GM23338 (cell line): ENCODE results near the gene ANTXR1. TPM values are rescaled to one million over a fixed set of nuclear protein-coding genes. Genes with fewer than 3 reads are reported as not detected.

Experiments used
- ATAC-seq: fragments of 200-7000 bp; cut with Tn5 transposase; 3 replicates; pipeline ENCODE4 v1.9.1; 2020
- DNase-seq: peaks from one replicate; pipeline ENCODE4 v3.0.0-alpha.2; 2015; ENCODE audit warnings: low spot score
- H2AFZ ChIP-seq: fragments of 200-600 bp; sonication (generic); 2 replicates; pipeline ENCODE4 v1.8.0; 2016; ENCODE audit warnings: antibody characterized with exemption, mild to moderate bottlenecking, moderate library complexity
- H3F3A ChIP-seq: fragments of 200-600 bp; sonication (generic); replicated peaks from 2 replicates; pipeline ENCODE4 v1.8.0; 2017; ENCODE audit warnings: antibody characterized with exemption, mixed run types, low read depth
- H3K27ac ChIP-seq: fragments of 200-600 bp; sonication (generic); 2 replicates; pipeline ENCODE4 v1.6.1; 2016; ENCODE audit warnings: low read depth
- H3K27me3 ChIP-seq: fragments of 200-600 bp; sonication (generic); 2 replicates; pipeline ENCODE4 v1.8.0; 2016; ENCODE audit warnings: mild to moderate bottlenecking, mixed run types, moderate library complexity; ENCODE audit not compliant: insufficient read depth
- H3K36me3 ChIP-seq: fragments of 200-600 bp; sonication (generic); 2 replicates; pipeline ENCODE4 v1.8.0; 2016; ENCODE audit warnings: mild to moderate bottlenecking; ENCODE audit not compliant: insufficient read depth
- H3K4me1 ChIP-seq: fragments of 200-600 bp; sonication (generic); 2 replicates; pipeline ENCODE4 v1.8.0; 2016; ENCODE audit warnings: mild to moderate bottlenecking, moderate library complexity; ENCODE audit not compliant: insufficient read depth
- H3K4me2 ChIP-seq: fragments of 200-600 bp; sonication (generic); 2 replicates; pipeline ENCODE4 v1.7.1; 2017; ENCODE audit warnings: mixed run types
- H3K4me3 ChIP-seq: fragments of 200-600 bp; sonication (generic); 2 replicates; pipeline ENCODE4 v1.6.1; 2016; ENCODE audit warnings: mixed run types
- H3K79me2 ChIP-seq: fragments of 200-600 bp; sonication (generic); replicated peaks from 2 replicates; pipeline ENCODE4 v1.8.0; 2017; ENCODE audit warnings: mild to moderate bottlenecking; ENCODE audit not compliant: insufficient read depth
- H3K9me2 ChIP-seq: fragments of 200-600 bp; sonication (generic); 2 replicates; pipeline ENCODE4 v1.8.0; 2017; ENCODE audit not compliant: insufficient read depth
- H4K20me1 ChIP-seq: fragments of 200-600 bp; sonication (generic); replicated peaks from 2 replicates; pipeline ENCODE4 v1.8.0; 2017; ENCODE audit warnings: mild to moderate bottlenecking; ENCODE audit not compliant: insufficient read depth
- H3K27ac Mint-ChIP-seq: 2 replicates; pipeline ENCODE4 v1.8.0; 2020; ENCODE audit warnings: inconsistent platforms, mild to moderate bottlenecking, moderate library complexity, mixed read lengths
- H3K27me3 Mint-ChIP-seq: 3 replicates; pipeline ENCODE4 v1.8.0; 2022; ENCODE audit warnings: low read depth, mild to moderate bottlenecking, moderate library complexity, mixed read lengths, inconsistent platforms; ENCODE audit not compliant: insufficient read depth, poor library complexity
- H3K36me3 Mint-ChIP-seq: 3 replicates; pipeline ENCODE4 v1.8.0; 2021; ENCODE audit warnings: low read depth, mild to moderate bottlenecking, inconsistent platforms, moderate library complexity, mixed read lengths
- H3K4me1 Mint-ChIP-seq: 3 replicates; pipeline ENCODE4 v1.8.0; 2020; ENCODE audit warnings: mild to moderate bottlenecking, inconsistent platforms, mixed read lengths
- H3K4me3 Mint-ChIP-seq: 3 replicates; pipeline ENCODE4 v1.8.0; 2021; ENCODE audit warnings: moderate library complexity, mild to moderate bottlenecking, inconsistent platforms, mixed read lengths
- H3K9me3 Mint-ChIP-seq: 3 replicates; pipeline ENCODE4 v1.8.0; 2020; ENCODE audit warnings: moderate library complexity, mild to moderate bottlenecking, inconsistent platforms, mixed read lengths
- CREB1 ChIP-seq: fragments of 250-450 bp; sonication (Bioruptor Pico); IDR thresholded peaks from 2 replicates; pipeline ENCODE4 v1.5.0; 2020; ENCODE audit warnings: low read depth, mild to moderate bottlenecking, moderate library complexity
- CTCF ChIP-seq, 2 experiments: fragments of 200-600 bp in 1 of 2; sonication (generic) in 1 of 2; conservative IDR thresholded peaks; 2 replicates each; pipeline versions ENCODE4 v1.5.1 to v1.6.1; 2016 to 2017; ENCODE audit warnings: antibody characterized with exemption in 2 of 2, low read depth in 2 of 2, mild to moderate bottlenecking in 2 of 2, moderate library complexity in 1 of 2
- ETS1 ChIP-seq: IDR thresholded peaks from 2 replicates; pipeline ENCODE4 v1.6.1; 2016; ENCODE audit warnings: antibody characterized with exemption
- EZH2 ChIP-seq: fragments of 200-600 bp; sonication (generic); IDR thresholded peaks from one replicate; pipeline ENCODE4 v1.8.0; 2017; ENCODE audit warnings: antibody characterized with exemption, mild to moderate bottlenecking, low read depth; ENCODE audit not compliant: unreplicated experiment
- EZH2phosphoT487 ChIP-seq: fragments of 200-600 bp; sonication (generic); IDR thresholded peaks from one replicate; pipeline ENCODE4 v1.8.1; 2018; ENCODE audit warnings: antibody characterized with exemption; ENCODE audit not compliant: unreplicated experiment
- JUNB ChIP-seq: IDR thresholded peaks from one replicate; pipeline ENCODE4 v1.6.1; 2016; ENCODE audit warnings: antibody characterized with exemption; ENCODE audit not compliant: unreplicated experiment
- NANOG ChIP-seq: IDR thresholded peaks from 2 replicates; pipeline ENCODE4 v1.6.1; 2016; ENCODE audit warnings: antibody characterized with exemption, borderline replicate concordance
- POLR2AphosphoS5 ChIP-seq: IDR thresholded peaks from 2 replicates; pipeline ENCODE4 v1.6.1; 2016; ENCODE audit warnings: antibody characterized with exemption, low read depth
- STAT1 ChIP-seq: IDR thresholded peaks from one replicate; pipeline ENCODE4 v1.6.1; 2016; ENCODE audit warnings: antibody characterized with exemption; ENCODE audit not compliant: unreplicated experiment
- ZNF114 ChIP-seq: fragments of 250-450 bp; sonication (Bioruptor Pico); IDR thresholded peaks from 2 replicates; pipeline ENCODE4 v1.5.0; 2020; ENCODE audit warnings: mild to moderate bottlenecking, moderate library complexity
- ZNF331 ChIP-seq: fragments of 250-450 bp; sonication (Bioruptor Pico); IDR thresholded peaks from 2 replicates; pipeline ENCODE4 v1.5.0; 2020; ENCODE audit warnings: low read depth, mild to moderate bottlenecking, moderate library complexity
- ZNF462 ChIP-seq: fragments of 250-450 bp; sonication (Bioruptor Pico); IDR thresholded peaks from 2 replicates; pipeline ENCODE4 v1.5.0; 2020; ENCODE audit warnings: mild to moderate bottlenecking, moderate library complexity
- polyA plus RNA-seq: library from polyadenylated mRNA; unstranded; fragments of >200 nt; fragmentation: Nextera tagmentation; extraction: Ambion mirVana; gene quantifications from 2 replicates; pipeline ENCODE4 v1.2.1, GENCODE V29; 2016
- total RNA-seq: library from RNA; depleted of rRNA; stranded (reverse); fragments of >200 nt; shearing (Covaris generic); gene quantifications from 2 replicates; pipeline ENCODE4 v1.2.3, GENCODE V29; 2014
- TF ChIP-seq, protein P1 (sequence below): IDR thresholded peaks from one replicate; pipeline ENCODE4 v1.6.1; 2018; ENCODE audit warnings: antibody characterized with exemption; ENCODE audit not compliant: unreplicated experiment

The ANTXR1 gene
- total and polyA plus RNA-seq, 2 experiments from 2014 or later, result 16.1 to 23.1 TPM

DNA sequence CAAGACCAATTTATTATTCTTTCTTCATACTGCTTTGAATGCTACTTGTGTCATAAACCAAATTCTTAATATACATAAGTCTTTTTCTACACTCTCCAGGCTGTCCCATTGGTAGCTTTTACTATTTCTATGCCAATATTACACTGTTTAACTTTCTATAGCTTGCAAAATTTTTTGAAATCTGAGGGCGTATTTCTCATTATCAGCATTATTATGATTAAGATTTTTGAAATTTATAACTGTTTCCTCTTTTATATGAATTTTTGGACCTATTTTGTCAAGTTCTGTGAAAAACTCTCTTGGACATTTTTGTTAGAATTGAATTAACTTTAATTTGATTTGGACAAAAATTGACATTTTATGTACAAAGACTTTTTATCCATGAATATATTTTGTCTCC, 275.4 kb downstream of the ANTXR1 start:
- TF ChIP-seq CTCF (conservative IDR thresholded peaks at IDR 0.05; ENCODE audit: low read depth in 2 of 2), result no peak
- TF ChIP-seq EZH2, result no peak
- TF ChIP-seq POLR2AphosphoS5, result no peak
- TF ChIP-seq ZNF462 (CRISPR knock-in tag), result no peak
- TF ChIP-seq STAT1, result no peak
- no peak for TF ChIP-seq JUNB
- no peak for TF ChIP-seq ZNF331 (CRISPR knock-in tag)
- no peak for TF ChIP-seq CREB1 (CRISPR knock-in tag)
- no peak for TF ChIP-seq ETS1
- TF ChIP-seq, protein P1, sequence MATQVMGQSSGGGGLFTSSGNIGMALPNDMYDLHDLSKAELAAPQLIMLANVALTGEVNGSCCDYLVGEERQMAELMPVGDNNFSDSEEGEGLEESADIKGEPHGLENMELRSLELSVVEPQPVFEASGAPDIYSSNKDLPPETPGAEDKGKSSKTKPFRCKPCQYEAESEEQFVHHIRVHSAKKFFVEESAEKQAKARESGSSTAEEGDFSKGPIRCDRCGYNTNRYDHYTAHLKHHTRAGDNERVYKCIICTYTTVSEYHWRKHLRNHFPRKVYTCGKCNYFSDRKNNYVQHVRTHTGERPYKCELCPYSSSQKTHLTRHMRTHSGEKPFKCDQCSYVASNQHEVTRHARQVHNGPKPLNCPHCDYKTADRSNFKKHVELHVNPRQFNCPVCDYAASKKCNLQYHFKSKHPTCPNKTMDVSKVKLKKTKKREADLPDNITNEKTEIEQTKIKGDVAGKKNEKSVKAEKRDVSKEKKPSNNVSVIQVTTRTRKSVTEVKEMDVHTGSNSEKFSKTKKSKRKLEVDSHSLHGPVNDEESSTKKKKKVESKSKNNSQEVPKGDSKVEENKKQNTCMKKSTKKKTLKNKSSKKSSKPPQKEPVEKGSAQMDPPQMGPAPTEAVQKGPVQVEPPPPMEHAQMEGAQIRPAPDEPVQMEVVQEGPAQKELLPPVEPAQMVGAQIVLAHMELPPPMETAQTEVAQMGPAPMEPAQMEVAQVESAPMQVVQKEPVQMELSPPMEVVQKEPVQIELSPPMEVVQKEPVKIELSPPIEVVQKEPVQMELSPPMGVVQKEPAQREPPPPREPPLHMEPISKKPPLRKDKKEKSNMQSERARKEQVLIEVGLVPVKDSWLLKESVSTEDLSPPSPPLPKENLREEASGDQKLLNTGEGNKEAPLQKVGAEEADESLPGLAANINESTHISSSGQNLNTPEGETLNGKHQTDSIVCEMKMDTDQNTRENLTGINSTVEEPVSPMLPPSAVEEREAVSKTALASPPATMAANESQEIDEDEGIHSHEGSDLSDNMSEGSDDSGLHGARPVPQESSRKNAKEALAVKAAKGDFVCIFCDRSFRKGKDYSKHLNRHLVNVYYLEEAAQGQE, result no peak
- no peak for TF ChIP-seq NANOG
- TF ChIP-seq ZNF114 (CRISPR knock-in tag), result no peak
- no peak for TF ChIP-seq EZH2phosphoT487
- no peaks in the 10 kb centered on the region for H3K27me3 Mint-ChIP-seq

More for the DNA sequence above, 275.4 kb downstream of the ANTXR1 start:
- Histone ChIP-seq H4K20me1 (no peaks in the 10 kb centered on the region), H3K27me3 (no peaks in the 10 kb centered on the region), H3K27ac (no peak overlapping the region), H3K4me2 (no peak overlapping the region), H3K9me2 (no peaks in the 10 kb centered on the region), H3F3A (no peaks in the 10 kb centered on the region), H2AFZ (no peak overlapping the region), H3K4me3 (no peak overlapping the region), H3K4me1 (no peaks in the 10 kb centered on the region), H3K79me2 (no peaks in the 10 kb centered on the region), H3K36me3 (no peaks in the 10 kb centered on the region)
- ATAC-seq (no peak), DNase-seq (no peak)
- Mint-ChIP-seq H3K9me3 (no peaks in the 10 kb centered on the region), H3K4me3 (no peak overlapping the region), H3K4me1 (no peaks in the 10 kb centered on the region), H3K27ac (no peak overlapping the region), H3K36me3 (no peaks in the 10 kb centered on the region)
